Aorta (tissue), 5 donors: ENCODE measurements around the gene NR1D1. TPM values are rescaled to one million over a fixed set of nuclear protein-coding genes. Genes with fewer than 3 reads are reported as not detected.
A peak's percentile ranks its signal among the peaks of the same experiment; 100 is the strongest.
"Not testable (repeated sequence)": the region's sequence is repeated elsewhere in the genome, so short reads cannot be mapped to it uniquely, and the experiment has no call there.

Source experiments
- ATAC-seq: fragments of 200-7000 bp; cut with Tn5 transposase; one replicate; pipeline ENCODE4 v1.9.1; 2022; ENCODE audit warnings: moderate library complexity; ENCODE audit not compliant: low FRiP score
- DNase-seq, 2 donors: peaks; one replicate each; pipeline ENCODE4 v3.0.0-alpha.2; 2020
- H3K27ac ChIP-seq, 2 donors: one replicate each; pipeline ENCODE4 v1.5.1; 2013; ENCODE audit warnings: low read length in 2 of 2, mild to moderate bottlenecking in 2 of 2, moderate library complexity in 2 of 2, control low read depth in 1 of 2, inconsistent platforms in 1 of 2, low read depth in 1 of 2
- H3K27me3 ChIP-seq, 2 donors: one replicate each; pipeline ENCODE4 v1.6.1; 2013; ENCODE audit warnings: control low read depth in 1 of 2, low read length in 1 of 2, mild to moderate bottlenecking in 1 of 2, moderate library complexity in 1 of 2; ENCODE audit not compliant: insufficient read depth in 2 of 2, control insufficient read depth in 1 of 2
- H3K36me3 ChIP-seq, 2 donors: one replicate each; pipeline ENCODE4 v1.6.1; 2013; ENCODE audit warnings: control low read depth in 1 of 2, low read length in 1 of 2, mild to moderate bottlenecking in 1 of 2; ENCODE audit not compliant: insufficient read depth in 2 of 2, control insufficient read depth in 1 of 2
- H3K4me1 ChIP-seq, 2 donors: one replicate each; pipeline ENCODE4 v1.6.1; 2013; ENCODE audit warnings: low read length in 2 of 2, control low read depth in 1 of 2, mild to moderate bottlenecking in 1 of 2, moderate library complexity in 1 of 2; ENCODE audit not compliant: insufficient read depth in 2 of 2, control insufficient read depth in 1 of 2
- H3K4me3 ChIP-seq, 2 donors: one replicate each; pipeline ENCODE4 v1.5.1; 2013; ENCODE audit warnings: low read length in 2 of 2, control low read depth in 1 of 2, mild to moderate bottlenecking in 1 of 2
- H3K9me3 ChIP-seq: one replicate; pipeline ENCODE4 v1.6.1; 2013; ENCODE audit warnings: mild to moderate bottlenecking, low read length; ENCODE audit not compliant: control insufficient read depth
- WGBS, 2 donors: extraction: QIAGEN DNeasy Blood & Tissue Kit; methylation state at CpG; one replicate each; pipeline ENCODE4 v1.1.7; 2013; 5-methylcytosine and 5-hydroxymethylcytosine counted together
- intact Hi-C, 2 donors: fragments of 100-400 bp; cut with DNase I; formaldehyde crosslinking; loops; one replicate each; pipeline versions ENCODE4 v1.14.2 to v1.15.0; 2022
- long read RNA-seq, 2 donors: library from polyadenylated mRNA; unstranded; transcript quantifications; one replicate each; pipeline ENCODE4 v2.0.0, GENCODE V29; 2020 to 2021
- polyA plus RNA-seq, 2 donors: library from polyadenylated mRNA; stranded (reverse); fragments of 200-250 nt; gene quantifications; one replicate each; pipeline ENCODE4 v1.2.3, GENCODE V29; 2013
- total RNA-seq, 2 donors: library from RNA; stranded (reverse); fragmentation: NEBNext Ultra II Directional; extraction: Animal tissue kit (Norgen Biotek cat#: 25700); gene quantifications; one replicate each; pipeline ENCODE4 v1.2.1, GENCODE V29; 2021
- donor health status: healthy with polysubstance abuse.
- donor health status: Bipolar disorder and iron deficiency.
- donor health status: DM: no; HTN: no; CAD: no.
- donor health status: DM: no; HTN: no; CAD: no.
- donor health status: DM: yes; HTN: yes; CAD: no.

NR1D1 gene
- 10 to 100 TPM; 18.4 to 53.6 TPM for total RNA-seq
- 10 to 100 TPM in 1 of 2 donors, 1 to 10 TPM in 1; 8.6 to 28.5 TPM for polyA plus RNA-seq
- long read RNA-seq, donor 1, transcript NR1D1-201 (8 exons, 2,772 nt), result major isoform, 8 of 17 reads
- long read RNA-seq, donor 1, partial matches to known transcripts, result 8 of 17 reads
- long read RNA-seq, donor 1, other reads (novel, unspliced or antisense), result 1 of 17 reads
- long read RNA-seq, donor 2, transcript NR1D1-201 (8 exons, 2,772 nt), result major isoform, 14 of 32 reads
- long read RNA-seq, donor 2, partial matches to known transcripts, result 13 of 32 reads
- long read RNA-seq, donor 2, other reads (novel, unspliced or antisense), result 5 of 32 reads

- ATAC-seq (no peak), DNase-seq (no peak)
- Histone ChIP-seq H3K27ac (peak within 1 kb of the TSS; percentile 87 to 88), H3K9me3 (no peaks in the 10 kb centered on the region), H3K4me3 (peak within 1 kb of the TSS; percentile 43 to 76), H3K4me1 (no peaks in the 10 kb centered on the region), H3K27me3 (no peaks in the 10 kb centered on the region), H3K36me3 (peaks cover 0 to 5% of the 10 kb centered on the region in 2 donors)
- intact Hi-C loops, result loop anchor here in 1 of 2 donors (10.0 kb wide), 1 partner anchor 184 kb away; the partner anchor contains the start of gene CDC6
- 0% methylated on average over 16 of the region's 16 CpGs for WGBS, 2 donors
Measured at GRCh38 chr17:40100419-40100668, at the start of gene NR1D1. NR1D1 (minus strand) TSS chr17:40100589; CDS start chr17:40100094, 495 bp downstream.

- intact Hi-C loops, result loop anchor here in 1 of 2 donors (5.0 kb wide), 1 partner anchor 36 kb away; no protein-coding TSS in a partner anchor
- no peaks in the 10 kb centered on the region for H3K36me3 ChIP-seq
- H3K27me3 ChIP-seq, result no peaks in the 10 kb centered on the region
- ATAC-seq (no peak), DNase-seq (no peak)
- H3K9me3 ChIP-seq, result no peaks in the 10 kb centered on the region
- WGBS, 2 donors, result 71 to 82% methylated on average over 3 of the region's 3 CpGs
- H3K4me3 ChIP-seq, result no peak overlapping the region
- no peaks in the 10 kb centered on the region for H3K4me1 ChIP-seq
- H3K27ac ChIP-seq, result no peak overlapping the region
Measured at GRCh38 chr17:40148527-40148926, 48.1 kb upstream of the NR1D1 start.

GRCh38 chr17:40145476-40145875 is 45.1 kb upstream of the NR1D1 start:
- intact Hi-C loops, result loop anchor here in 1 of 2 donors (5.0 kb wide), 1 partner anchor 33 kb away; no protein-coding TSS in a partner anchor
- WGBS, 2 donors, result 94 to 95% methylated on average over 3 of the region's 3 CpGs
- no peaks in the 10 kb centered on the region for H3K9me3 ChIP-seq
- H3K27ac ChIP-seq, result no peak overlapping the region
- H3K27me3 ChIP-seq, result no peaks in the 10 kb centered on the region
- no peak overlapping the region for H3K4me3 ChIP-seq
- H3K36me3 ChIP-seq, result no peaks in the 10 kb centered on the region
- H3K4me1 ChIP-seq, result peaks cover 0 to 2% of the 10 kb centered on the region in 2 donors
- DNase-seq, result no peak
- no peak for ATAC-seq

- H3K27me3 ChIP-seq, H3K9me3 ChIP-seq, ATAC-seq, DNase-seq, H3K27ac ChIP-seq, H3K36me3 ChIP-seq, H3K4me3 ChIP-seq, H3K4me1 ChIP-seq, intact Hi-C loops: not testable (repeated sequence)
- WGBS, 2 donors, result 71 to 80% methylated on average over 3 of the region's 3 CpGs
Measured at GRCh38 chr17:40143166-40143565, 42.8 kb upstream of the NR1D1 start.

- H3K36me3 ChIP-seq, result no peaks in the 10 kb centered on the region
- no peak for DNase-seq
- peak; percentile 8 for ATAC-seq
- 3% methylated on average over 14 of the region's 14 CpGs for WGBS, 2 donors
- H3K9me3 ChIP-seq, result no peaks in the 10 kb centered on the region
- peaks cover 0 to 2% of the 10 kb centered on the region in 2 donors for H3K4me1 ChIP-seq
- H3K27ac ChIP-seq, result peak overlapping the region; percentile 16 to 100
- H3K27me3 ChIP-seq, result no peaks in the 10 kb centered on the region
- H3K4me3 ChIP-seq, result peak overlapping the region; percentile 9 to 78
- intact Hi-C loops, result loop anchor here in 1 of 2 donors (2.0 kb wide), 1 partner anchor 17 kb away; no protein-coding TSS in a partner anchor
Measured at GRCh38 chr17:40139566-40140058, 39.2 kb upstream of the NR1D1 start.

GRCh38 chr17:40135817-40136216 is 35.4 kb upstream of the NR1D1 start:
- 81 to 89% methylated on average over 3 of the region's 3 CpGs for WGBS, 2 donors
- peaks cover 0 to 6% of the 10 kb centered on the region in 2 donors for H3K36me3 ChIP-seq
- intact Hi-C loops, result no loop called here
- ATAC-seq (no peak), DNase-seq (no peak)
- H3K27me3 ChIP-seq, result no peaks in the 10 kb centered on the region
- no peak overlapping the region for H3K4me3 ChIP-seq
- no peaks in the 10 kb centered on the region for H3K4me1 ChIP-seq
- H3K27ac ChIP-seq, result no peak overlapping the region
- no peaks in the 10 kb centered on the region for H3K9me3 ChIP-seq

- no peaks in the 10 kb centered on the region for H3K9me3 ChIP-seq
- no peaks in the 10 kb centered on the region for H3K27me3 ChIP-seq
- 47 to 52% methylated on average over 7 of the region's 7 CpGs for WGBS, 2 donors
- peak overlapping the region in 1 of 2 donors; percentile 28 for H3K27ac ChIP-seq
- no peaks in the 10 kb centered on the region for H3K4me1 ChIP-seq
- no peak overlapping the region for H3K4me3 ChIP-seq
- intact Hi-C loops, result no loop called here
- peaks cover 0 to 10% of the 10 kb centered on the region in 2 donors for H3K36me3 ChIP-seq
- ATAC-seq (no peak), DNase-seq (no peak)
Measured at GRCh38 chr17:40134184-40134583, 33.8 kb upstream of the NR1D1 start.

- WGBS, 2 donors, result 75 to 77% methylated on average over 7 of the region's 7 CpGs
- intact Hi-C loops, result no loop called here
- Histone ChIP-seq H3K27ac (no peak overlapping the region), H3K9me3 (no peaks in the 10 kb centered on the region), H3K4me1 (no peaks in the 10 kb centered on the region), H3K27me3 (no peaks in the 10 kb centered on the region), H3K36me3 (peaks cover 0 to 15% of the 10 kb centered on the region in 2 donors), H3K4me3 (no peak overlapping the region)
- ATAC-seq (no peak), DNase-seq (peak in 1 of 2 donors; percentile 59)
Measured at GRCh38 chr17:40130352-40131042, 30.1 kb upstream of the NR1D1 start.
